Mucosa of gallbladder (tissue), 1 donor: ENCODE data around the gene CCDC197. TPM values are rescaled to one million over a fixed set of nuclear protein-coding genes. Genes with fewer than 3 reads are reported as not detected.

ENCODE experiments used
- DNase-seq: peaks from one replicate; pipeline ENCODE4 v3.0.0-alpha.2; 2020; ENCODE audit warnings: low spot score
- total RNA-seq: library from RNA; stranded (reverse); gene quantifications from one replicate; pipeline ENCODE4 v1.2.1, GENCODE V29; 2021
- donor health status: DM: no; HTN: no; CAD: no.

The CCDC197 gene
- total RNA-seq, 1 donor from 2014 or later: not detected

DNA sequence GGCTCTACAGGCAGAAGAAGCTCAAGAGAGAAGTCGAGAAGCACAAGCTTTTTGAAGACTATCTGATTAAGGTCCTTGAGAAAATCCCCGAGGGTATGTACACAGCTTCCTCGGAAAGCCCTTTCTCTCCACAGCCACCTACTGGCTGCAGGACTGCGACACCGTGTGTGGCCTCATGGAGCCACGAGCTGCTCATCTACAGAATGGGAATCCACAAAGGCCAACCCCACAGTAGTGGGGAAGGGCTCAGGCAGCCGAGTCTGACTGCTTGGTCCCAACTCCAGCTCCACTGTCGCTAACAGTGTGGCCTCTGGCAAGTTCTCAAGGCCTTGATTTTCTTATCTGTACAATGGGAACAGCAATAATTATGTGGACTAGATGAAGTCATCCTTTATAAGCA, 2.5 kb downstream of the CCDC197 start:
- DNase-seq: no peak

DNA sequence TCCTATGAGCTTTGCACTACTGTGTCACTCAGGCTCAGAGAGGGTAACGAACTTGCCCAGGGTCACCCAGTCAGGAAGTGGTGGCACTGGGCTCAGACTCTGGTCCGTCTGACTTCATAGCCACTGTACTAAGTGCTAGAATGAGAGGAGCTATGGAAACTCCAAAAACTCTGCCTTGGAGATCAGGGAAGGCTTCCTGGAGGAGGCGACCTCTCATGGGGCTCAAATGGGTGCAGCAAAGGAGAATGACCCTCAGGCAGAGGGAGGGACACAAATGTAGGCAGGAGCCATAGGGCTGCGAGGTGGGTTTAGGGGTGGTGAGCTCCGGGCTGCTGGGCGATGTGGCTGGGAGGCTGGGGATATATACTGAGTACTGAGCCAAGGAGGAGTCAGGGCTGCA, 3.2 kb downstream of the CCDC197 start:
- no peak for DNase-seq

DNA sequence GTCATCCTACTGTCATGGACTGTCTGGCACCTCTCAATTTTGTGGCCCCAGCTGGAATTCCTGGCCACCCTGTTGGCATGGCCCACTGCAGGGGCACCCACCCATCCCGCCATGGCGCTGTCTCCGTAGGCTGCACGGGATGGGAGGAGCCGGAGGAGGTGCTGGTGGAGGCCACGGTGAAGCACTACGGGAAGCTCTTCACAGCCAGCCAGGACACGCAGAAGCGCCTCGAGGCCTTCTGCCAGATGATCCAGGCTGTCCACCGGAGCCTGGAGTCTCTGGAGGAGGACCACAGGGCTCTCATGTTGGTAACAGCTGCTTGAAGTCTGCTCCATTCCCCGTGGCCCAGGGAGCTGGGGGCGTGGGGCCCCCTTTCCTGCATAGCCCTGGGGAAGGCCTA, 3.9 kb downstream of the CCDC197 start:
- no peak for DNase-seq

DNA sequence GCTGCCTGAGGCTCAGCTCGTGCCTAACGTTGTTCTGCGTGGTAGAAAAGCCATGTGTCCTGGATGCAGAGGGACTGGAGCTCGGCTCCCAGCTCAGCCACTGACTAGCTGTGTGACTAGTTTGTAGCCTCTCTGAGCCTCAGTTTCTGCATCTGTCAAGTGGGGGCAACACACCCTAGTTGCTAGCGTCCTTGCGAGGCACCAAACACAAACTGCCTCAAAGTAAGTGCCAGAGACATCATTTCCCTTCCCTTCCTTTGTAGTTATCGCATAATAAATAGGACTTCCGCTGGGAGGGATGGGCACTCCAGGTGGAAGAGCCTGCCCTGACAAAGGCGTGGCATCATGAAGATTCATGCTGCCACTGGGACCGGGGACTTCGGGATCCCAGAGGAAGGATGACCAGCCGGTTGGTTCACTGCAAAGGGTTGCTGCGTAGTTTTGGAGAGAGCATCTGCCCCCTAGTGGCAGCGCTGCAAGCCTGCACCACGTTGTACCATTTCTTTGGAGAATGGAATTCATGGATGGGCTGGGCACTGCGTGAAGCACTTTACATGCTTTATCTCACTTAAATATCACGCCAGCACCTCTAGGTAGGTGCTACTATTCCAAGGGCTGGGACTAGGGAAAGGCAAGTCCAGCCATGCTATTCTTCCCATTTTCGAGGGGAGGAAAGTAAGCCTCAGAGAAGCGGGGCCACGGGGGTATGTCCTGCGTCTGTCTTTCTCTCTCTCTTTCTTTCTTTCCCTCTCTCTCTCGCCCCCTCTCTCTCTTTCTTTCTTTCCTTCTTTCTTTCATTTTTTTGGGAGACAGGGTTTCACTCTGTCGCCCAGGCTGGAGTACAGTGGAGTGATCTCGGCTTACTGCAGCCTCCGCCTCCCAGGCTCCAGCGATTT, 4.6 kb downstream of the CCDC197 start:
- DNase-seq: peak; percentile 56

DNA sequence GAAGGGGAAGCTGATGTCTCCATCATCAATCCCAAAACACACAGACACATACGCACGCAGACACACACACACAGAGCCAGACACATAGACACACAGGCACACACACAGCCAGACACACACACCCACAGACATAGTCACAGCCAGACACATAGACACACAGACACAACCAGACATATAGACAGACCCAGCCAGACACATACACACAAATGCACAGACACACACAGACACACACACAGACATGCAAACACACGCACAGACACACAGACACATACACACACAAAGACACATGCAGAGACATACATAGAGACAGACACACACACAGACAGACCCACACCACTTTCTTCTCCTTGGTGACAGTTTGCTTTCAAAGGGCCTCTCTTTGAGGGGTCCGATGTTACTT, 6.3 kb downstream of the CCDC197 start:
- DNase-seq: no peak

DNA sequence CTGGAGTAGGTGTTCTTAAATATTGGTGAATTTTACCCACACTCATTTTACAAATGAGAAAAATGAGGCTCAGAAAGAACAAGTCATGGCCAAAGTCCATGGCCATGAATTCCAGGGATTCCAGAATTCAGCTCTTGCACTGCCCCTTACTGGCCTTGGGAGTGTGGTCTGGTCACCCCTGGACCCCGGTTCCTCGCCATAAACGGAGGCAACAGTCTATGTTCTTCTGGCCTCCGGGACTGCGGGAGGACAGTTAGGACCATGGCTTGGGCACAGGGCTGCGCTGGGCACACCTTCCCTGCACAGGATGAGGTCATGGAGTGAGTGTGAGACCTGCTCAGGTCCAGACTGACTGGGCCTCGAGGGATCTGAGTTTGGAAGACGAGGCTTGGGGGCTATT, 6.9 kb downstream of the CCDC197 start:
- no peak for DNase-seq

DNA sequence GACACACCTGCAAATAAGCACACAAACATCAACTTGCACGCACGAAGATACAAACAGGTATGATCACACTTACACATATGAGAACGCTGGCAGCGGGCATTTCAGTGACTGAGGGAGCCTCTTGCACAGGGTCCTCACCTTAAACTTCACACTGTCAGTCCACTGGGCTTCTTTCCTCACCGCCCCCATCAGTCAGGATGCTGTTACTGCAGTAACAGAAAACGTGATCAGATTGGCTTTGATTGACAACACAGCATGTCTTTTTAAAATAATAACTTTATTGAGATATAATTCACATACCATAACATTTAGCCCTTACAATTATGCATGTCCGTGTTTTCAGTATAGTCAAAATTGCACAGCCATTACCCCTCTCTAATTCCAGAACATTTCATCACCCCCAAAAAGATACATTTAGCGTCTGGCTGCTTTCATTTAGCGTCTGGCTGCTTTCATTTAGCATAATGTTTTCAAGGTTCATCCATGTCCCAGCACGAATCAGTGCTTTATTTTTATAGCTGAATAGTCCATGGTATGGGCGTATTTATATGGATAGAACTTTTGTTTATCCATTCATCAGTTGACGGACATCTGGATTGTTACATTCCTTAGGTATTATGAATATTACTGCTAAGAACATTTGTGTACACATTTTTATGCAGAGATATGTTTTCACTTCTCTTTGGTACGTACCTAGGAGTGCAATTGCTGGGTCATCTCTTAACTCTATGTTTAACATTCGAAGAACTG, 8.4 kb downstream of the CCDC197 start:
- DNase-seq: no peak

DNA sequence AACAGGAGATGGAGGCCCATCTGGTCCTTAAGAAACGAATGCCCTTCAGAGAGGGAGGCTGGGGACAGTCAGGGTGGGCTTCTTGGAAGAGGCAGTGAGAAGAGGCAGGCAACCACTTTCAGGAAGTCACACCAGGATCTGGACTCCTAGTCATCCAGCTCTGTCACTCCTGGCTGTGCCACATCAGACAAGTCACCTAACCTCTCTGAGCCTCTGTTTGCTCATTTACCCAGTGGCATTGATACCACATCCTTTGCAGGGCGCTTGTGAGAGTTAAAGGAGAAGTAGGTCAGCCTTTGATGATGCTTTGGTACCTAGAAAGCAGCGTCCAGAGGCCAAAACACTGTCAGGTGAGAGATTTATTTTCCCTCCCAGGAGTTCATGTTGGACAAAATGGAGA, 11.1 kb downstream of the CCDC197 start:
- no peak for DNase-seq

DNA sequence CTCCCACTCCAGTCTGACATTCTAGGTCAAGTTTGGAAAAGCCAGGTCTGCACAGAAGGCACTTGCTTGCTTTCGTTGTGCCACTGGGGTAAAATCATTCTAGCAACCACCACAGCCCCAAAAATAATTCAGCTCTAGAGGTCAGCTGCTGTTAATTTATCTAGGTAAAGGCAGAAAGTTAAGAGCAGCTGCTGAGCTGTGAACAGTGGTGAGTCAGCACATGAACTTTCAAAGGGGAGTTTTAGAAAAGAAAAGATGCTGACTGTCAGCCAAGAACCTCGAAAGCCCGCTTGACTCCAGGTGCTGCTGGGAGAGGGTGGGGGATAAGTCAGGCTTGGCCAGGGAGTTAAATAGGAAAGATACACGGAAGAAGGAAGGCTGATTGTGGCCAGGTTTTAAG, 12.7 kb downstream of the CCDC197 start:
- DNase-seq: no peak

DNA sequence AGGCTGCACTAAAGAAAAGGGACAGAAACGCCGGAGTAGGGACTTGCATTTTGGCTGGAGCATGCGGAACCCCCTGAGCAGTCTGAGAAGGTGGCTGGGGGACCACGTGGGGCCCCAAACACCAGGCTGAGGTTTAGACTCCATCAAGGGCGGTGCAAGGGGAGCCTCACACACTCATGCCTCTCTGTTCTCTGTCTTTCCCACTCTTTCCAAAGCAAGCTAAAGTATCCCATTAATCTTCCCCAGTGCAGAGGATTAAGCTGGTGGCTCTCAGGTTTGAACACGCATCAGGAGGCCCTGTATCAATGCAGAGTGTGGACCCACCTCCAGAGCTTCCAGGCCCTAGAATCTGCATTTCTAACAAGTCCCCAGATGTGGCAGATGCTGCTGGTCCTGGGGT, 13.5 kb downstream of the CCDC197 start:
- no peak for DNase-seq

DNA sequence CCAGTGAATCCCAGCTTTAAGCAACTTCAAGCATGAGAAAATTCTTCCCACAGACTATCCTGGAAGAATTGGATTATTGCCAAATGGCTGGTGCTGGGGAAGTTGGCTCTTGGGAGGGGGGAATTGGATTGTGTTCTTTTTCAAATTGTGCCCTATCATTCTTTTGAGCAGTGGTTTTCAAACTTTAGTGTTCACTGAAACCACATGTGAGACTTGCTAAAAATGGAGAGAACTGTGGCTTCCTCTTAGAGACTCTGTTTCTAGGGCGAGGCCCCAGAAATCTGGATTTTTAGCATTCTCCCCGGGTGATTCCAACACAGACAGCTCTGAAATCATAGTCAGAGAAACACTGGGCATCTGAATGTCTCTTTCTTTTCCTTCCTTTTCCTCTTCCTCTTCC, 14.7 kb downstream of the CCDC197 start:
- DNase-seq: no peak

DNA sequence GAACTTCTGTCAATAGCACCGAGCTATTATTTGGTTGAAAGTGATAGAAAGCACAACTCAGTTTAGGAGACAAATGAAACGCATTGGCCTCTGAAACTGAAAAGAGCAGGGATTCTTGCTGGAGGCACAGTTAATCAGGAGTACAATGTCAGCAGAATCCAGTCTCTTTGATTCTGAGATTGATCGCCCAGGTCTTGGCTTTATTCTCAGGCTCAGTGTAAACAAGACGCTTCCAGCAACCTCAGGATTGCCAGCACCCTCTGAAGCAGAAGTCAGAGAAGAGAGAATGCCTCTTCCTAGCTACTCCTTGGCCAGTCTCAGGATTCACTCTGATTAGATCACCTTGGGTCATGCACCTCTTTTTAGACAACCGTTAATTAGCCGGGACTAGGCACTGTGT, 17.3 kb downstream of the CCDC197 start:
- DNase-seq: peak; percentile 38

DNA sequence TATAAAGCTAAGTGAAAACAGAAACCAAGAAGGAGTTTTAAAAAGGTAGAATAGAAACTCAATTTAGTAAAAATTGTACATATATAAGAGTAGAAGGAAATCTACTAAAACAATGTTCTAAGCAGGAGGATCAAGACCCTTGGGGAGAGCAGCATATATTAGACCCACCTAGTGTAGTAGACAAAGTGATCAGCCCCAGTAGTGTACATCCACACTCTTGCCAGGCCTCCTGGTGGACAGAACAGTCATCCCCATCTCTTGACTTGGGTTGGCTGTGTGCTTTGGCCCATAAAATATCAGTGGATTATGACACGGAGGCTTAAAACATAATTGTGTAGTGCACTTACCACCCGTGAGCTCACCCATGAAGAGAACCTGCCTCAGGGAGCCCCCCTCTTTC, 18.1 kb downstream of the CCDC197 start:
- no peak for DNase-seq

DNA sequence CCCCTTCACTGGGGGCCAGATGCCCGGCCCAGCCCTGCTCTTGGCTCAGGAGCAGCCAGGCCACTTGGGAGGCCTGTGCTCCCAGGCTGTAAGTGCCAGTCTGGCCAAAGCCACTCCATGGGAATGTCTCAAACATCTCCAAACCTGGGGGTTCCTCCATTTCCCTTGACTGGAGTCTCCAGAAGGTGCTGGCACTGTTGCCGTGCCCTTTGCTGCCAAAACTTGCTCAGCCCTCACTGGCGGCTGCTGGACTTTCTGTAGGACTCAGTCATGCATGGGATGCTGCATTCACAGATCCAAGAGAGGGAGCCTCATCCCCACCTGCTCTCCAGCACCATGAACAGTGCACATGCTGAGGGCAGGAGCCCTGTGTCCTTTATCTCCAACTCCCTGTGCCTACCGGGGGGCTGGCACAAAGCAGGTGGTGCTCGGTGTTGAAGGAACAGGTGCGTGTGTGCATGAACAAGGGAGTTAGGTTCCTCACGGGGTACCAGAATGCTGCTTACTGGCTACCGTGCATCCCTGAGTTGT, 19.4 kb downstream of the CCDC197 start:
- DNase-seq: no peak

DNA sequence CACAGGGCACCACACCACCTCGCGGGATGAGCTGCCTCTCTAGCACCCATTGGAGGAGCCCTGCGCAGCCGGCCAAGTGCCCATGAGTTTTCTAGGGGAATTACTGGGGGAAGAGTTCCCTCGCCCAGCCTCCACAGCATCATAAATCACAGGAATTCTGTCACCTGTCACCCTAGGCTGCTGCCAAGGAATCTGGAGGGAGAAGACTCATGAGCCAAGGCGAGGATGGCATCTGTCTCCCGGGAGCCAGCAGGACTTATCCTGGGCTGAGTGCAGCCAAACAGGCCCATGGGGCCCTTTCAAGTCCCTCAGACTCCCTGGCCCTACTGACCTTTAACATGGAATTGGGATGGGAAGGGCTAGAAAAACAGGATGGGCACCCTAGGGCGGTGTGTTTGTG, 21.2 kb downstream of the CCDC197 start:
- no peak for DNase-seq

DNA sequence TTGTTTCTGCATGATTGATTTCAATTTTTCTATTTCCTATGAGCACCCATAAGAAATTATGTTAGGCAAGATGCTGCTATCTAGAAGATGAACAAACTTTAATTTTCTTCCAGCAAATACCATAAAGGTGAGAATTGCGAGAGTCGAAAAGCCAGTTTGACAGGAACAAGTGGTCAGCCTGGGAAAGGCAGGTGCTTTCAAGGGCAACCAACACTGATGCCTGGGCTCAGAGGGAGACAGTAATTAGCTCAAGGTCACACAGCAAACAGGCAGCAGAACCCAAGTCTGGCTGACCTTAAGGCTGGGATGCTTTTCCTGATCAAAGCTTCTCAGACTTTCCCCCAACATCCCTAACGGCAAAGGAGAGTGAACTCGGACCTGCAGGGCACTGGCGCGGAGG, 22.2 kb downstream of the CCDC197 start:
- no peak for DNase-seq

DNA sequence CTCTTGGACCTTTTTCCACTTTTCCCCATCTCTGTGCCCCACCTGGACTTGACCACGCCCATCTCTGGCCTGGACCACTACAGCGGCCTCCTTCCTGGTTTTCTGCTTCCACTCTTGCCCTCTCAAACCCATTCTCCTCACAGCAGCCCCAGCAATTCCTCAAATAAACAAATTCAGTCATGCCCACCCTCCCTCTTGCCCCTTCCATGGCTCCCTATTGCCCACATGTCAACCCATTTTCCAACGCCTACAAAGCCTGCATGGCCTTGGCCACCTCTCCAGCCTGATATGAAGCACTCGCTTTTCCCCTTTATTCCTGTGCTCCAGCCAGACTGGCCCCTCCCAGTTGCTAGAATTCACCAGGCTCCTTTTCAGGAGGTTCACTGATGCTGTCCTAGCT, 23.2 kb downstream of the CCDC197 start:
- DNase-seq: no peak

DNA sequence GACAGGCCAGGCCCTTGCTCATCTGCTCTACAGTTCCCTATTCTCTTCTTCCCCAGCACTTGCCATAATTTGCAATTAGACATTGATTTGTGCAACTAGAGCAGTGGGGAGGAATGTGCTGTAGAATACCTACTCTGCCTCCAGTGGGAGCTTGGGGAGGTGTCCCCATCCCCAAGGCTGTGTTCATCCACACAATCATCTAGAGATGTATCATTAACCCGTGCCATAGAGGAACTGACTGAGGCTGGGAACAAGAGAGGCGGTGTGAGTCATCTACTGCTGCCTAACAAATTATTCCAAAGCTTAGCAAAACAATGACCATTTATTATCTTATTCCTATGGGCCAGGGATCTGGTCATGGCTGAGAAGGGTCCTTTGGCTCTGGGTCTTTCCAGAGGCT, 23.9 kb downstream of the CCDC197 start:
- DNase-seq: no peak

DNA sequence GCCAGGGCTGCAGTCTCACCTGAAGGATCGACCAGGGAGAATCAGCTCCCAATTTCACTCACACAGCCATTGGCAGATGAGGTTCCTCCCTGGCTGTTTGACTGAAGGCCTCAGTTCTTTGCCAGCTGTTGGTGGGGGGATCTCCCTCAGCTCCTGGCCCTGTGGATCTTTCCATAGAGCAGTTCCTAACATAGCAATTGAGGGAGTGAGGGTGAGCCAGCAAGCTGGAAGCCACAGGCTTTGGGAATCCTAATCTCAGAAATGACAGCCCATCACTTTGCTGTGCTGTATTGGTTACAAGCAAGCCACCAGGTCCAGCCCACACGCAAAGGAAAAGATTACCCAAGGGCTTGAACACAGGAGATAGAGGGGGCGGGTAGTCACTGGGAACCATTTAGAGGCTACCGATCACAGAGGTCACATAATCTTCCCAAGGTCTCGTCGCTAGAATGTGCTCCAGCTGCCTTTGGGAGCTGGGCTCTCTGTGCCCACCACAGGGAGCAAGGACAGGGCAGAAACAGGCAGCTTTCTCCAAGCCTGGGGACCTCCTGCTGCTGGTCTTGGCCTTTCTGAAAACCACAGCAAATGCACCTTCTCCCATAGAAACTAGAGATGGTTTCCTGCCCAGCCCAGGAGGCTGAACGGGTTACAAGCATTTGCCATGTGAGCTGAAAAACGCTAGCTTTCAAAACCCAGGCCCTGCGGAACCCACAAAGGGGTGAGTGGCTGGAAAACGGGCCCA, 24.5 kb downstream of the CCDC197 start:
- no peak for DNase-seq

DNA sequence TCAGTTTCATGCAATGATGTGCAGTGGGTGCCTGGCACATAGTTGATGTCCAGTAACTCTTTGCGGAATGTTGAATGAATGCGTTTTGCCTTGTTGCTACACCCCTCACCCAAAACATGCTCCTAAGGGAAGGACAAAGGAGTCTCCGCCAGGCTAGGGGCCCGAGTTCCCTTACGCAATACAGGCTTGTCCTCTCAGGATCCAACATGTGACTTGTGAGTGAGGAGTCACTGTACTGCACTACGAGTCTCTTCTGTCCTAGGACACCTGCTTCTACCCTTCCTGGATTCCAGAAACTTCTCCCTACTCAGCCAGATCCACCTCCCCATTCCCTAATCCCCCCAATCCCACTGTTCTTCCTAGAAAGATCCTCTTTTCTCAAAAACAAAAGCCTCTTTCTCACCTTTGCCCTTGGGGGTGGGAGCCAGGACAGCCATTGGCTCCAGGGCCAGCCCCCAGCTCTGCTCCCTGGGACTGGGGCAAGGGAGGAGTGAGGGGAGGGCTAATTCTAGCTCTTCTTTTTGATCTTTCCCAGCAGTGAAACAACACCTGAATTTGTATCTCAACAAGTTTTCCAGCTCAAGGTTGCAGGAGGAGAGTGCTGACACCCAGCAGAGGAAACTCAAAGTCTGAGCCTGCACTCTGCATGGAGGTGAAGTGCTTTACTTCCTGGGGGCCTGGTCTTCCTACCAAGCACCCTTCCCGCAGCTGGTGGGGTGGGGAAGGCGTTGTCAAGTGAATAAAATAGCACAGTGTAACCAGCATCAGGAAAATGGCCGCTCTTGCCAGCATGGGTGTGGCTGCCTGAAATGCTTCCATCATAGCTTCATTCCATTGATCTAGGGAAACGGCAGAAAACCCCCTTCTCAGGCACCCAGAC, 25.7 kb downstream of the CCDC197 start:
- no peak for DNase-seq

DNA sequence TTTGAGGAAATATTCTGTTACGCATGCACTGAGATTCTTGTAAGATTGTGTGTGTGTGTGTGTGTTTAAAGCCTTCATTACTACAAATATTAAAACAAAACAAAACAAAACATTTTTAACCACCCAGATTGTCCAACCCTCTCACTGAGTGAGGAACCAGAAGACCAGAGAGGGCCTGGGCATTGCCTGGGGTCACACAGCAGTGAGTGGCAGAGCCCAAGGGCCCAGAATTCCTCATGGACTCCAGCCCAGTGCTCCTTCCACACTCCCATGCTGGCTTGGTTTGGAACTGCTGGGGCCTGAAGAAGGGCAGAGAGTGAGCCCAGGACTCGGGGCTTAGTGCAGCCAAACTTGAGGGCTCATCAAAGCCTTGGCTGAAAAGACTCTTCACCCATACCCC, 27.4 kb downstream of the CCDC197 start:
- DNase-seq: no peak
